K562 (cell line): ENCODE data around the gene NELFA. TPM values are rescaled to one million over a fixed set of nuclear protein-coding genes. Genes with fewer than 3 reads are reported as not detected.

Source experiments
- ATAC-seq: fragments of 200-7000 bp; cut with Tn5 transposase; 3 replicates; pipeline ENCODE4 v1.9.1; 2020; ENCODE audit warnings: moderate library complexity
- BruUV-seq: library from RNA; stranded (reverse); fragments of 400-500 nt; replicated peaks from 2 replicates; lab custom pipeline; 2021; lab: Mats Ljungman, UMichigan
- CTCF ChIA-PET: fragments of 300-600 bp; formaldehyde crosslinking; extraction: SDS; loops from one replicate; lab custom pipeline; 2021; ENCODE audit warnings: low intra/inter-chr PET ratio; lab: Yijun Ruan, JAX
- POLR2A ChIA-PET: fragments of 300-600, 350-650 bp; sonication (Branson Sonifier 250); formaldehyde crosslinking; extraction: SDS; loops from one replicate; lab custom pipeline; 2021; ENCODE audit warnings: antibody characterized with exemption, inconsistent platforms; lab: Yijun Ruan, JAX
- DNase-seq, 4 experiments: peaks; one replicate each; pipeline versions ENCODE4 v3.0.0 to v3.0.0-alpha.2; 2011 to 2018; ENCODE audit warnings: low spot score in 3 of 4, mixed read lengths in 3 of 4; ENCODE audit errors: extremely low read depth in 1 of 4
- FAIRE-seq: peaks from 2 replicates; lab custom pipeline; 2011; peaks lifted over from hg19 to GRCh38; lab: Jason Lieb, UNC
- H2AFZ ChIP-seq: 2 replicates; pipeline ENCODE4 v1.6.0; 2011; ENCODE audit warnings: low read depth, low read length, control low read depth, inconsistent platforms
- H3K27ac ChIP-seq: fragments of 200-600 bp; 3 replicates; pipeline ENCODE4 v1.8.0; 2011; ENCODE audit warnings: low read depth, mild to moderate bottlenecking, control low read depth, inconsistent platforms, low read length, moderate library complexity, mixed read lengths; ENCODE audit errors: extremely low read depth
- H3K27me3 ChIP-seq, 2 experiments: fragments of 300-600 bp in 1 of 2; 2 replicates in 1 of 2; 3 replicates in 1 of 2; pipeline versions ENCODE4 v1.6.0 to v1.8.0; 2011; ENCODE audit warnings: inconsistent platforms in 2 of 2, low read length in 2 of 2, mild to moderate bottlenecking in 1 of 2, mixed read lengths in 1 of 2, moderate library complexity in 1 of 2; ENCODE audit not compliant: control insufficient read depth in 2 of 2, insufficient read depth in 2 of 2
- H3K36me3 ChIP-seq: fragments of 300-600 bp; 3 replicates; pipeline ENCODE4 v1.8.0; 2011; ENCODE audit warnings: mild to moderate bottlenecking, low read length, inconsistent platforms; ENCODE audit not compliant: control insufficient read depth, insufficient read depth
- H3K4me1 ChIP-seq, 2 experiments: fragments of 200-600 bp in 1 of 2; replicated peaks in 1 of 2; 2 replicates in 1 of 2; 3 replicates in 1 of 2; pipeline versions ENCODE4 v1.5.1 to v1.8.0; 2011; ENCODE audit warnings: inconsistent platforms in 2 of 2, low read length in 2 of 2, mild to moderate bottlenecking in 1 of 2, mixed read lengths in 1 of 2, moderate library complexity in 1 of 2; ENCODE audit not compliant: control insufficient read depth in 2 of 2, insufficient read depth in 2 of 2
- H3K4me2 ChIP-seq: 2 replicates; pipeline ENCODE4 v1.6.1; 2011; ENCODE audit warnings: low read length, control low read depth, inconsistent platforms, mixed read lengths; ENCODE audit not compliant: insufficient read depth
- H3K4me3 ChIP-seq: fragments of 200-600 bp; sonication (generic), shearing (Covaris generic); 2 replicates; pipeline ENCODE4 v1.5.1; 2016; ENCODE audit warnings: control low read depth, inconsistent platforms
- H3K79me2 ChIP-seq: fragments of 200-600 bp; 3 replicates; pipeline ENCODE4 v1.8.0; 2011; ENCODE audit warnings: low read length, inconsistent platforms; ENCODE audit not compliant: control insufficient read depth, insufficient read depth
- H3K9ac ChIP-seq, 2 experiments: 2 replicates each; pipeline versions ENCODE4 v1.6.0 to v1.6.1; 2011; ENCODE audit warnings: low read depth in 2 of 2, low read length in 2 of 2, control low read depth in 1 of 2, inconsistent platforms in 1 of 2, mild to moderate bottlenecking in 1 of 2, mixed read lengths in 1 of 2; ENCODE audit not compliant: insufficient read depth in 1 of 2
- H3K9me1 ChIP-seq: one replicate; pipeline ENCODE4 v1.6.0; 2011; ENCODE audit warnings: inconsistent platforms, mild to moderate bottlenecking, low read length, moderate library complexity; ENCODE audit not compliant: control insufficient read depth, insufficient read depth
- H3K9me3 ChIP-seq: replicated peaks from 2 replicates; pipeline ENCODE4 v1.5.1; 2011; ENCODE audit warnings: low read depth, low read length, inconsistent platforms; ENCODE audit not compliant: control insufficient read depth, insufficient read depth
- H4K20me1 ChIP-seq: replicated peaks from 2 replicates; pipeline ENCODE4 v1.6.1; 2011; ENCODE audit warnings: low read length, inconsistent platforms, mixed read lengths; ENCODE audit not compliant: control insufficient read depth, insufficient read depth
- BRCA1 ChIP-seq, 2 experiments: fragments of 450-650 bp in 1 of 2; sonication (generic) in 1 of 2; formaldehyde crosslinking in 1 of 2; IDR thresholded peaks; 2 replicates each; pipeline versions ENCODE4 v1.5.0 to v1.6.1; 2017 to 2020; ENCODE audit warnings: mild to moderate bottlenecking in 1 of 2, missing genetic modification reagents in 1 of 2
- CTBP1 ChIP-seq: fragments of 450-650 bp; IDR thresholded peaks from 2 replicates; pipeline ENCODE4 v1.6.1; 2016; ENCODE audit warnings: borderline replicate concordance
- HMGN3 ChIP-seq: IDR thresholded peaks from 2 replicates; pipeline ENCODE4 v1.6.1; 2011; ENCODE audit warnings: borderline replicate concordance, low read depth, mild to moderate bottlenecking, mixed read lengths, low read length; ENCODE audit not compliant: insufficient read length; ENCODE audit errors: extremely low read depth
- JUN ChIP-seq, 2 experiments: sonication (generic) in 1 of 2; formaldehyde crosslinking in 1 of 2; IDR thresholded peaks; 2 replicates each; pipeline versions ENCODE4 v1.6.1 to v1.8.0; 2012 to 2022; ENCODE audit warnings: borderline replicate concordance in 2 of 2, mild to moderate bottlenecking in 2 of 2, improper control_type of control experiment in 1 of 2, low read depth in 1 of 2, low read length in 1 of 2, missing genetic modification reagents in 1 of 2
- NR0B1 ChIP-seq: fragments of 450-650 bp; IDR thresholded peaks from one replicate; pipeline ENCODE4 v1.6.1; 2018; ENCODE audit warnings: mild to moderate bottlenecking, moderate library complexity; ENCODE audit not compliant: partially characterized antibody
- RBM22 ChIP-seq: fragments of 200-400 bp; formaldehyde crosslinking; IDR thresholded peaks from 2 replicates; pipeline ENCODE4 v1.6.1; 2018; ENCODE audit warnings: low read length, low read depth; ENCODE audit not compliant: poor library complexity, severe bottlenecking
- SMAD3 ChIP-seq: fragments of 450-650 bp; formaldehyde crosslinking; conservative IDR thresholded peaks from 2 replicates; pipeline ENCODE4 v1.4.0; 2020; ENCODE audit warnings: mild to moderate bottlenecking
- WGBS: fragments of 100-300 bp; shearing (Covaris generic); methylation state at CpG from one replicate; pipeline ENCODE4 v1.1.6; 2016; ENCODE audit warnings: low coverage, mixed read lengths; ENCODE audit not compliant: insufficient coverage; ENCODE audit errors: missing lambda C conversion rate; 5-methylcytosine and 5-hydroxymethylcytosine counted together
- in situ Hi-C: fragments of 300-500 bp; cut with MboI; formaldehyde crosslinking; loops from 4 replicates; pipeline ENCODE4 v1.15.0; 2018; ENCODE audit warnings: inconsistent platforms, mixed read lengths
- intact Hi-C: fragments of 100-400 bp; cut with micrococcal nuclease; formaldehyde crosslinking; loops from 2 replicates; pipeline ENCODE4 v1.14.2; 2022
- polyA plus RNA-seq, 8 experiments: library from polyadenylated mRNA; depleted of rRNA in 4 of 8; stranded (reverse) in 5 of 8; unstranded in 3 of 8; fragments of >200 nt; fragmentation: Nextera tagmentation in 2 of 8; fragmentation: Illumina TruSeq in 1 of 8; extraction: Ambion mirVana in 2 of 8; extraction: Trizol in 1 of 8; gene quantifications; 2 replicates each; pipeline versions ENCODE4 v1.2.1 to v1.2.3, GENCODE V29; 2011 to 2014; ENCODE audit warnings: inconsistent platforms in 1 of 8, missing spikeins in 1 of 8
- total RNA-seq, 7 experiments: library from RNA; depleted of rRNA in 6 of 7; stranded (reverse); fragments of >200 nt in 6 of 7; fragmentation: Illumina TruSeq in 2 of 7; extraction: Trizol in 2 of 7; gene quantifications; 2 replicates each; pipeline versions ENCODE4 v1.2.1 to v1.2.3, GENCODE V29; 2011 to 2021; ENCODE audit warnings: low replicate concordance in 1 of 7
- TF ChIP-seq, protein P1 (sequence below): fragments of 450-650 bp; formaldehyde crosslinking; IDR thresholded peaks from 2 replicates; pipeline ENCODE4 v1.4.0; 2020; ENCODE audit warnings: mild to moderate bottlenecking, moderate library complexity

The NELFA gene
- total and polyA plus RNA-seq, 9 of the 15 experiments (the other 6 are each of a cell fraction or from before 2014, with no cell fraction given): 0.76 to 59.6 (median 14.8) TPM

DNA sequence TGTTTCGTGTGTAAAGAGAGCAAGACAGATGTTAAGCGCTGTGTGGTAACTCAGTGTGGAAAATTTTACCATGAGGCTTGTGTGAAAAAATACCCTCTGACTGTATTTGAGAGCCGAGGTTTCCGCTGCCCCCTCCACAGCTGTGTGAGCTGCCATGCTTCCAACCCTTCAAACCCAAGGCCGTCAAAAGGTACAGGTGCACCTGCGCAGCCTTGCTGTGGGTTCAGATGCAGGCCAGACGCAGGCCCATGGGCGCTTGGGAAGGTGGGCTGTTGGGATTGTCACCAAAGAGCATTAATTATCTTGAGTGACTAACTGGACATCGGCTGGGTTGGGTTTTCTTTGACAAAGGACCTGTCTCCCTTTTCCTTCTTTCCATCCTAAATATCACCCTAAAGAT is 55.4 kb downstream of the NELFA start:
- POLR2A ChIA-PET: interaction anchor here (1.0 kb wide), 1 partner anchor 8 kb away, joined by 3 read pairs; no protein-coding TSS in a partner anchor
- intact Hi-C loops (no loop called here), in situ Hi-C loops (no loop called here)
- no peak overlapping the region for H3K4me2 ChIP-seq
- no peaks in the 10 kb centered on the region for H3K9me1 ChIP-seq
- DNase-seq (no peak), ATAC-seq (no peak), FAIRE-seq (no peak)
- no peaks in the 10 kb centered on the region for H3K27me3 ChIP-seq
- H3K36me3 ChIP-seq: peaks cover 92% of the 10 kb centered on the region
- no peaks in the 10 kb centered on the region for H4K20me1 ChIP-seq
- no peaks in the 10 kb centered on the region for H3K79me2 ChIP-seq
- CTCF ChIA-PET: interaction anchor here (0.7 kb wide), 1 partner anchor 37 kb away, joined by 3 read pairs; no protein-coding TSS in a partner anchor
- no peak overlapping the region for H3K4me3 ChIP-seq
- H2AFZ ChIP-seq: no peak overlapping the region
- TF ChIP-seq JUN (IDR thresholded peaks at IDR 0.05; ENCODE audit: borderline replicate concordance, low read depth, low read length) (no peak), JUN (CRISPR knock-in tag; IDR thresholded peaks at IDR 0.05; ENCODE audit: borderline replicate concordance) (no peak), RBM22 (peak; percentile 63)
- WGBS: 94% methylated on average over 9 of the region's 9 CpGs
- no TSS peak for BruUV-seq
- peaks cover 0 to 5% of the 10 kb centered on the region in 2 experiments; a peak in 1 of 5 replicates for H3K4me1 ChIP-seq
- no peak overlapping the region for H3K9ac ChIP-seq
- H3K27ac ChIP-seq: no peak overlapping the region
- no peaks in the 10 kb centered on the region for H3K9me3 ChIP-seq

GRCh38 chr4:1952719-1953118 is 56.1 kb downstream of the NELFA start:
- FAIRE-seq: no peak
- Histone ChIP-seq H2AFZ (no peak overlapping the region), H3K27ac (no peak overlapping the region), H3K4me3 (no peak overlapping the region), H3K9me3 (no peaks in the 10 kb centered on the region), H3K79me2 (no peaks in the 10 kb centered on the region), H4K20me1 (peaks cover 1% of the 10 kb centered on the region; the same call in 1 of the 2 replicates), H3K9ac (0 out of 4 replicates have a peak overlapping the region, but pooled peaks of 1 of the 2 experiments have one; percentile 20), H3K9me1 (no peaks in the 10 kb centered on the region), H3K36me3 (peaks cover 91% of the 10 kb centered on the region), H3K4me2 (no peak overlapping the region), H3K27me3 (no peaks in the 10 kb centered on the region), H3K4me1 (peaks cover 0 to 5% of the 10 kb centered on the region in 2 experiments; a peak in 1 of 5 replicates)
- no peak for ATAC-seq
- in situ Hi-C loops (no loop called here), intact Hi-C loops (no loop called here)
- no peak for DNase-seq
- ChIA-PET CTCF (no interaction called here), POLR2A (interaction anchor here (0.6 to 1.0 kb wide), 3 partner anchors 9 to 55 kb away, joined by 3 read pairs; no protein-coding TSS in a partner anchor)
- no TSS peak for BruUV-seq
- WGBS: 86% methylated on average over 5 of the region's 5 CpGs
- TF ChIP-seq, protein P1, sequence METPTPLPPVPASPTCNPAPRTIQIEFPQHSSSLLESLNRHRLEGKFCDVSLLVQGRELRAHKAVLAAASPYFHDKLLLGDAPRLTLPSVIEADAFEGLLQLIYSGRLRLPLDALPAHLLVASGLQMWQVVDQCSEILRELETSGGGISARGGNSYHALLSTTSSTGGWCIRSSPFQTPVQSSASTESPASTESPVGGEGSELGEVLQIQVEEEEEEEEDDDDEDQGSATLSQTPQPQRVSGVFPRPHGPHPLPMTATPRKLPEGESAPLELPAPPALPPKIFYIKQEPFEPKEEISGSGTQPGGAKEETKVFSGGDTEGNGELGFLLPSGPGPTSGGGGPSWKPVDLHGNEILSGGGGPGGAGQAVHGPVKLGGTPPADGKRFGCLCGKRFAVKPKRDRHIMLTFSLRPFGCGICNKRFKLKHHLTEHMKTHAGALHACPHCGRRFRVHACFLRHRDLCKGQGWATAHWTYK (CRISPR knock-in tag): no peak
- TF ChIP-seq CTBP1 (no peak), HMGN3 (no peak), BRCA1 (IDR thresholded peaks at IDR 0.05) (no peak), BRCA1 (CRISPR knock-in tag; IDR thresholded peaks at IDR 0.05) (no peak), NR0B1 (no peak), SMAD3 (no peak)
